Suprapubic skin (tissue), 4 donors: ENCODE data around the gene ETV6.

Experiments used
- EP300 ChIP-seq: sonication (generic); formaldehyde crosslinking; IDR thresholded peaks from one replicate; pipeline ENCODE4 v1.6.1; 2017; ENCODE audit warnings: antibody characterized with exemption
- POLR2A ChIP-seq, 2 donors: fragments of 450-650 bp; IDR thresholded peaks; one replicate each; pipeline ENCODE4 v1.6.1; 2017; ENCODE audit warnings: antibody characterized with exemption in 2 of 2, mild to moderate bottlenecking in 2 of 2, moderate library complexity in 2 of 2
- POLR2AphosphoS5 ChIP-seq, 3 donors: sonication (generic); formaldehyde crosslinking; IDR thresholded peaks; one replicate each; pipeline ENCODE4 v1.6.1; 2017; ENCODE audit warnings: antibody characterized with exemption in 3 of 3
- TF ChIP-seq, protein P1 (sequence below), 2 donors: fragments of 200-600 bp in 1 of 2; fragments of 450-650 bp in 1 of 2; sonication (generic) in 1 of 2; IDR thresholded peaks; one replicate each; pipeline ENCODE4 v1.5.1; 2016 to 2019; ENCODE audit warnings: antibody characterized with exemption in 2 of 2, mild to moderate bottlenecking in 1 of 2, moderate library complexity in 1 of 2

DNA sequence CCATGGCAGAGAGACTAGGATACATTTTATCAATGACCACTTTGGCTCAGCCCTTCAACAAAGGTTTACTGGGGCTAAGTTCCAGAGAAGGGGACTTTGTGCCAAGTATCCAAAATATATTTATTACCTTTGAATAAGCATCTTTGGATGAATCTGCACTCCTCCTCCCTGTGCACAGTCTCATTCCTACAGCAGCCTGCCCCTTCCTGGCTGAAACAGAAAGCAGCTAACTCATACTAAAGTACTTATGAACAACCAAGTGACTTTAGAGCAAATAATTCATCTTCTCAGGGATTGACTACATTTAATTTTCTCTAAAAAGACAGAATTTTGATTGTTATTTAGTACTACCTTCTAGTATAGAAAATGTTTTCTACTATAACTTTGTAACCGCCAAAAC is 47.8 kb upstream of the ETV6 start:
- TF ChIP-seq, protein P1, sequence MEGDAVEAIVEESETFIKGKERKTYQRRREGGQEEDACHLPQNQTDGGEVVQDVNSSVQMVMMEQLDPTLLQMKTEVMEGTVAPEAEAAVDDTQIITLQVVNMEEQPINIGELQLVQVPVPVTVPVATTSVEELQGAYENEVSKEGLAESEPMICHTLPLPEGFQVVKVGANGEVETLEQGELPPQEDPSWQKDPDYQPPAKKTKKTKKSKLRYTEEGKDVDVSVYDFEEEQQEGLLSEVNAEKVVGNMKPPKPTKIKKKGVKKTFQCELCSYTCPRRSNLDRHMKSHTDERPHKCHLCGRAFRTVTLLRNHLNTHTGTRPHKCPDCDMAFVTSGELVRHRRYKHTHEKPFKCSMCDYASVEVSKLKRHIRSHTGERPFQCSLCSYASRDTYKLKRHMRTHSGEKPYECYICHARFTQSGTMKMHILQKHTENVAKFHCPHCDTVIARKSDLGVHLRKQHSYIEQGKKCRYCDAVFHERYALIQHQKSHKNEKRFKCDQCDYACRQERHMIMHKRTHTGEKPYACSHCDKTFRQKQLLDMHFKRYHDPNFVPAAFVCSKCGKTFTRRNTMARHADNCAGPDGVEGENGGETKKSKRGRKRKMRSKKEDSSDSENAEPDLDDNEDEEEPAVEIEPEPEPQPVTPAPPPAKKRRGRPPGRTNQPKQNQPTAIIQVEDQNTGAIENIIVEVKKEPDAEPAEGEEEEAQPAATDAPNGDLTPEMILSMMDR (IDR thresholded peaks at IDR 0.05): no peak
- TF ChIP-seq EP300 (no peak), POLR2A (IDR thresholded peaks at IDR 0.05) (no peak), POLR2AphosphoS5 (IDR thresholded peaks at IDR 0.05) (no peak)
